Caco-2 (cell line): ENCODE measurements around the gene VMAC. TPM values are rescaled to one million over a fixed set of nuclear protein-coding genes. Genes with fewer than 3 reads are reported as not detected.

Experiments
- BruUV-seq: library from RNA; stranded (reverse); fragments of 400-500 nt; replicated peaks from 2 replicates; lab custom pipeline; 2021; lab: Mats Ljungman, UMichigan
- CTCF ChIA-PET: fragments of 300-600 bp; sonication (Branson Sonifier 250); formaldehyde crosslinking; loops from one replicate; lab custom pipeline; 2022; ENCODE audit warnings: antibody characterized with exemption; lab: Charles Lee
- POLR2A ChIA-PET: fragments of 300-600 bp; sonication (Branson Sonifier 250); formaldehyde crosslinking; loops from one replicate; lab custom pipeline; 2022; ENCODE audit warnings: antibody characterized with exemption; lab: Charles Lee
- DNase-seq, 2 experiments: peaks; one replicate each; pipeline versions ENCODE4 v3.0.0 to v3.0.0-alpha.2; 2020 to 2022
- H3K27me3 ChIP-seq: replicated peaks from 2 replicates; pipeline ENCODE4 v1.6.0; 2011; ENCODE audit warnings: low read length; ENCODE audit not compliant: control insufficient read depth, insufficient read depth
- H3K36me3 ChIP-seq: 2 replicates; pipeline ENCODE4 v1.5.1; 2011; ENCODE audit warnings: low read length; ENCODE audit not compliant: control insufficient read depth, insufficient read depth
- H3K4me1 ChIP-seq: fragments of 250-450 bp; sonication (Bioruptor Pico); 2 replicates; pipeline ENCODE4 v1.5.1; 2020; ENCODE audit warnings: mild to moderate bottlenecking
- H3K4me3 ChIP-seq: 2 replicates; pipeline ENCODE4 v1.5.1; 2011; ENCODE audit warnings: low read depth, mild to moderate bottlenecking, control low read depth, low read length
- H3K9me3 ChIP-seq: fragments of 250-450 bp; sonication (Bioruptor Pico); 2 replicates; pipeline ENCODE4 v1.5.1; 2020; ENCODE audit warnings: mild to moderate bottlenecking, moderate library complexity
- H3K27ac Mint-ChIP-seq: one replicate; pipeline ENCODE4 v1.8.0; 2022; ENCODE audit warnings: mixed read lengths; ENCODE audit not compliant: unreplicated experiment
- H3K27me3 Mint-ChIP-seq: one replicate; pipeline ENCODE4 v1.8.0; 2022; ENCODE audit warnings: mixed read lengths; ENCODE audit not compliant: insufficient read depth, unreplicated experiment
- H3K36me3 Mint-ChIP-seq: one replicate; pipeline ENCODE4 v1.8.0; 2022; ENCODE audit warnings: mild to moderate bottlenecking, mixed read lengths; ENCODE audit not compliant: insufficient read depth, unreplicated experiment
- H3K4me1 Mint-ChIP-seq: one replicate; pipeline ENCODE4 v1.8.0; 2022; ENCODE audit warnings: low read depth, mixed read lengths; ENCODE audit not compliant: unreplicated experiment
- H3K4me3 Mint-ChIP-seq: one replicate; pipeline ENCODE4 v1.8.0; 2022; ENCODE audit warnings: mild to moderate bottlenecking, moderate library complexity, mixed read lengths; ENCODE audit not compliant: unreplicated experiment
- H3K9me3 Mint-ChIP-seq: one replicate; pipeline ENCODE4 v1.8.0; 2022; ENCODE audit warnings: mixed read lengths; ENCODE audit not compliant: unreplicated experiment
- intact Hi-C: fragments of 100-400 bp; cut with micrococcal nuclease; formaldehyde crosslinking; loops from one replicate; pipeline ENCODE4 v1.10.0; 2022; ENCODE audit not compliant: unreplicated experiment
- total RNA-seq: library from RNA; stranded (reverse); gene quantifications from 2 replicates; pipeline ENCODE4 v1.2.3, GENCODE V29; 2022
- TF ChIP-seq, protein P1 (sequence below), 2 experiments: fragments of 200-600 bp in 1 of 2; IDR thresholded peaks; 1 replicate in 1 of 2; 2 replicates in 1 of 2; pipeline versions ENCODE4 v1.5.1 to v1.8.0; 2011 to 2022; ENCODE audit warnings: antibody characterized with exemption in 1 of 2, control low read depth in 1 of 2, inconsistent platforms in 1 of 2, low read depth in 1 of 2, low read length in 1 of 2, mild to moderate bottlenecking in 1 of 2, moderate library complexity in 1 of 2; ENCODE audit not compliant: insufficient read depth in 1 of 2, severe bottlenecking in 1 of 2, unreplicated experiment in 1 of 2

Gene VMAC
- total RNA-seq, 1 experiment from 2014 or later: 4.8 TPM

DNA sequence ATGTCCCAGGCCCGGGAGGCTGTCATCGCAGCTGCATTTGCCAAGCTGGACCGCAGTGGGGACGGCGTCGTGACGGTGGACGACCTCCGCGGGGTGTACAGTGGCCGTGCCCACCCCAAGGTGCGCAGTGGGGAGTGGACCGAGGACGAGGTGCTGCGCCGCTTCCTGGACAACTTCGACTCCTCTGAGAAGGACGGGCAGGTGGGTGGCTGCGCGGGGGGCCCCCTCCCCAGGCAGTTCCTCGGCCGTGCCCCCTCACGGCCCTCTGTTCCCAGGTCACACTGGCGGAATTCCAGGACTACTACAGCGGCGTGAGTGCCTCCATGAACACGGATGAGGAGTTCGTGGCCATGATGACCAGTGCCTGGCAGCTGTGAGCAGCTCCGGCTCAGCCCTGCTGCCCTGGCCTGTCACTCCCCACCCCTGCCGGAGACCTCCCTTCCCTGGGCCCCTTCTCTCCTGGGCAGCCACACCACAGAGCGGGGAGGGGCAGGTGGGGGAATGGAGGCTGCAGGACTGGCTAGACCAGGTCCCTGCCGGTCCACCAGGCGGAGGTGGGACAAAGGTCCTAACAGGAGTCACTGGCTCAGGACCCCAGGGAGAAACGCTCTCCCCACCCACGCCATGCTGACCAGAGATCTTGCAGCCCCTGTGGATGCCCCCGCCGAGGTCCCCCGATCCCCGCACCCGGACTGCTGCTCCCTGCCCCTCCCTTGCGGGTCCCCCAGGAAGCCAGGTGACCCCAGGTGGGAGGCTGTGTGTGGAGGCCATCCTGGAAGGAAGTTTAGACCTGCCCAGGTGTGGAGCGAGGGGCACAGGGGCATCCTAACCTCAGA lies 10.5 kb downstream of the VMAC start:
- peak; percentile 81 to 83 for DNase-seq
- H3K9me3 Mint-ChIP-seq: no peaks in the 10 kb centered on the region
- peaks cover 50% of the 10 kb centered on the region for H3K36me3 Mint-ChIP-seq
- TF ChIP-seq, protein P1, sequence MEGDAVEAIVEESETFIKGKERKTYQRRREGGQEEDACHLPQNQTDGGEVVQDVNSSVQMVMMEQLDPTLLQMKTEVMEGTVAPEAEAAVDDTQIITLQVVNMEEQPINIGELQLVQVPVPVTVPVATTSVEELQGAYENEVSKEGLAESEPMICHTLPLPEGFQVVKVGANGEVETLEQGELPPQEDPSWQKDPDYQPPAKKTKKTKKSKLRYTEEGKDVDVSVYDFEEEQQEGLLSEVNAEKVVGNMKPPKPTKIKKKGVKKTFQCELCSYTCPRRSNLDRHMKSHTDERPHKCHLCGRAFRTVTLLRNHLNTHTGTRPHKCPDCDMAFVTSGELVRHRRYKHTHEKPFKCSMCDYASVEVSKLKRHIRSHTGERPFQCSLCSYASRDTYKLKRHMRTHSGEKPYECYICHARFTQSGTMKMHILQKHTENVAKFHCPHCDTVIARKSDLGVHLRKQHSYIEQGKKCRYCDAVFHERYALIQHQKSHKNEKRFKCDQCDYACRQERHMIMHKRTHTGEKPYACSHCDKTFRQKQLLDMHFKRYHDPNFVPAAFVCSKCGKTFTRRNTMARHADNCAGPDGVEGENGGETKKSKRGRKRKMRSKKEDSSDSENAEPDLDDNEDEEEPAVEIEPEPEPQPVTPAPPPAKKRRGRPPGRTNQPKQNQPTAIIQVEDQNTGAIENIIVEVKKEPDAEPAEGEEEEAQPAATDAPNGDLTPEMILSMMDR (IDR thresholded peaks at IDR 0.05; ENCODE audit: insufficient read depth in 1 of 2, low read depth in 1 of 2, low read length in 1 of 2, severe bottlenecking in 1 of 2, unreplicated experiment in 1 of 2): no peak
- no peaks in the 10 kb centered on the region for H3K9me3 ChIP-seq
- no peaks in the 10 kb centered on the region for H3K27me3 Mint-ChIP-seq
- no TSS peak for BruUV-seq
- intact Hi-C loops: no loop called here
- no peaks in the 10 kb centered on the region for H3K27me3 ChIP-seq
- no peaks in the 10 kb centered on the region for H3K36me3 ChIP-seq
- H3K4me3 ChIP-seq: no peak overlapping the region
- peaks cover 30% of the 10 kb centered on the region for H3K4me1 ChIP-seq
- H3K4me3 Mint-ChIP-seq: peak overlapping the region; percentile 29
- CTCF ChIA-PET: no interaction called here
- POLR2A ChIA-PET: interaction anchor here (1.0 kb wide), 1 partner anchor 11 kb away, joined by 4 read pairs; the partner anchor contains the start of gene NDUFA11
- H3K4me1 Mint-ChIP-seq: no peaks in the 10 kb centered on the region
- H3K27ac Mint-ChIP-seq: peak overlapping the region; percentile 59

GRCh38 chr19:5915782-5916165 lies 11.1 kb downstream of the VMAC start:
- no peak for DNase-seq
- Mint-ChIP-seq H3K36me3 (peaks cover 53% of the 10 kb centered on the region), H3K9me3 (no peaks in the 10 kb centered on the region), H3K4me3 (peak overlapping the region; percentile 29), H3K27ac (peak overlapping the region; percentile 59), H3K4me1 (no peaks in the 10 kb centered on the region), H3K27me3 (no peaks in the 10 kb centered on the region)
- H3K4me1 ChIP-seq: peaks cover 30% of the 10 kb centered on the region
- no peaks in the 10 kb centered on the region for H3K27me3 ChIP-seq
- TF ChIP-seq, protein P1 (IDR thresholded peaks at IDR 0.05; ENCODE audit: insufficient read depth in 1 of 2, low read depth in 1 of 2, low read length in 1 of 2, severe bottlenecking in 1 of 2, unreplicated experiment in 1 of 2): no peak
- BruUV-seq: no TSS peak
- no peaks in the 10 kb centered on the region for H3K36me3 ChIP-seq
- intact Hi-C loops: no loop called here
- ChIA-PET POLR2A (no interaction called here), CTCF (no interaction called here)
- no peaks in the 10 kb centered on the region for H3K9me3 ChIP-seq
- no peak overlapping the region for H3K4me3 ChIP-seq

DNA sequence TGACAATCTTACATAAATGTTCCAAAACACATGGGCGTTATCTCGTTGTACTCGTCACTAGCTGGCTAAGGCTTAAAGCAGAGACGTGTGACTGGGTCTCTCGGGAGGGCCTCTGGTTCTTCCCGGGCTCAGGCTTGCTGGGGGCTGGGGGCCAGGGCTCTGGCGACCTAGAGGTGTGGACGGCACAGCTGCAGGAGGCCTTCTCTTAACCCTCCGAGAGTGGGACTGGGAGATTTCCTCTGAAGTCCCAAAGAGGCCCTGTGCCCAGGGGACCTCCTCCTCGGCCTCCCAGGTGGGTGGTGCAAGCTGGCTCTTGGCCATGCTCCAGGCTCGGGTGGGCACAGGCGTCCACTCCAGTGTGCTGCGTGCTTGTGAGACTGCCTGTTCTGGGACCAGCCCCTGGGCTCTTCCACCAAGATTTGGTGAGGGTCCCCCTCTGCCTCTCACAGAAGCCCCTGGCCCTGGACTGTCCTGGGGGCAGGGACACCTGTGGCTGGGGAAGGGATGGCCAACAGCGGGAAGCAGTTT lies 11.6 kb downstream of the VMAC start:
- Histone ChIP-seq H3K4me1 (peaks cover 30% of the 10 kb centered on the region), H3K4me3 (no peak overlapping the region), H3K36me3 (no peaks in the 10 kb centered on the region), H3K27me3 (no peaks in the 10 kb centered on the region), H3K9me3 (no peaks in the 10 kb centered on the region)
- Mint-ChIP-seq H3K4me3 (peak overlapping the region; percentile 29), H3K27ac (peak overlapping the region; percentile 59), H3K36me3 (peaks cover 56% of the 10 kb centered on the region), H3K9me3 (no peaks in the 10 kb centered on the region), H3K4me1 (no peaks in the 10 kb centered on the region), H3K27me3 (no peaks in the 10 kb centered on the region)
- TF ChIP-seq, protein P1 (IDR thresholded peaks at IDR 0.05; ENCODE audit: insufficient read depth in 1 of 2, low read depth in 1 of 2, low read length in 1 of 2, severe bottlenecking in 1 of 2, unreplicated experiment in 1 of 2): no peak
- intact Hi-C loops: no loop called here
- ChIA-PET CTCF (no interaction called here), POLR2A (no interaction called here)
- no peak for DNase-seq
- TSS peak; percentile 42 for BruUV-seq
